ENCODE measurements around the gene RBM42.

GRCh38 chr19:35618857-35619256, 10.0 kb upstream of the RBM42 start:
- peak in 1 of 2 donors; percentile 1 for TF ChIP-seq CTCF (conservative IDR thresholded peaks at IDR 0.05 in 1 of 2, IDR thresholded peaks at IDR 0.05 in 1 of 2; ENCODE audit: low read depth in 1 of 2, low read length in 2 of 2)
- no peak for TF ChIP-seq EZH2 (IDR thresholded peaks at IDR 0.05; ENCODE audit: low read length, missing control alignments)
